Neural progenitor cell (in vitro differentiated cells): ENCODE results near the gene UNCX. TPM values are rescaled to one million over a fixed set of nuclear protein-coding genes. Genes with fewer than 3 reads are reported as not detected.

Source experiments
- DNase-seq: peaks from one replicate; pipeline ENCODE4 v3.0.0-alpha.2; 2016; ENCODE audit warnings: low spot score
- H2AFZ ChIP-seq: fragments of 200-600 bp; sonication (generic); replicated peaks from 2 replicates; pipeline ENCODE4 v1.6.1; 2016; ENCODE audit warnings: antibody characterized with exemption
- H3F3A ChIP-seq: fragments of 200-600 bp; sonication (generic); 2 replicates; pipeline ENCODE4 v1.6.1; 2016; ENCODE audit warnings: antibody characterized with exemption, low read depth
- H3K27ac ChIP-seq: fragments of 200-600 bp; sonication (generic); 2 replicates; pipeline ENCODE4 v1.5.1; 2016; ENCODE audit warnings: mild to moderate bottlenecking
- H3K27me3 ChIP-seq: fragments of 200-600 bp; sonication (generic); 2 replicates; pipeline ENCODE4 v1.6.1; 2016; ENCODE audit warnings: mild to moderate bottlenecking, moderate library complexity
- H3K36me3 ChIP-seq: fragments of 200-600 bp; sonication (generic); 2 replicates; pipeline ENCODE4 v1.5.1; 2016
- H3K4me1 ChIP-seq: fragments of 200-600 bp; sonication (generic); 2 replicates; pipeline ENCODE4 v1.6.1; 2016; ENCODE audit warnings: mixed run types
- H3K4me2 ChIP-seq: fragments of 200-600 bp; sonication (generic); 2 replicates; pipeline ENCODE4 v1.6.1; 2016
- H3K4me3 ChIP-seq: fragments of 200-600 bp; sonication (generic); 2 replicates; pipeline ENCODE4 v1.5.1; 2016
- H3K79me2 ChIP-seq: fragments of 200-600 bp; sonication (generic); 2 replicates; pipeline ENCODE4 v1.6.1; 2016; ENCODE audit warnings: low read depth
- H3K9ac ChIP-seq: fragments of 200-600 bp; sonication (generic); 2 replicates; pipeline ENCODE4 v1.6.1; 2016
- H3K9me3 ChIP-seq: fragments of 200-600 bp; sonication (generic); 2 replicates; pipeline ENCODE4 v1.5.1; 2016; ENCODE audit warnings: low read depth
- H4K20me1 ChIP-seq: fragments of 200-600 bp; sonication (generic); 2 replicates; pipeline ENCODE4 v1.6.1; 2016; ENCODE audit warnings: low read depth
- H3K27ac Mint-ChIP-seq: 3 replicates; pipeline ENCODE4 v1.8.0; 2021; ENCODE audit warnings: mixed read lengths
- H3K27me3 Mint-ChIP-seq: 2 replicates; pipeline ENCODE4 v1.8.0; 2022; ENCODE audit warnings: low read depth, mild to moderate bottlenecking, inconsistent platforms, moderate library complexity, mixed read lengths; ENCODE audit not compliant: insufficient read depth
- H3K36me3 Mint-ChIP-seq: 3 replicates; pipeline ENCODE4 v1.8.0; 2021; ENCODE audit warnings: mixed read lengths
- H3K4me1 Mint-ChIP-seq: 3 replicates; pipeline ENCODE4 v1.8.0; 2021; ENCODE audit warnings: mixed read lengths
- H3K4me3 Mint-ChIP-seq: 3 replicates; pipeline ENCODE4 v1.8.0; 2021; ENCODE audit warnings: mild to moderate bottlenecking, moderate library complexity, mixed read lengths
- H3K9me3 Mint-ChIP-seq: 3 replicates; pipeline ENCODE4 v1.8.0; 2020; ENCODE audit warnings: mixed read lengths
- EZH2 ChIP-seq: fragments of 200-600 bp; sonication (generic); IDR thresholded peaks from 2 replicates; pipeline ENCODE4 v1.6.1; 2017; ENCODE audit warnings: antibody characterized with exemption, mild to moderate bottlenecking, moderate library complexity
- EZH2phosphoT487 ChIP-seq: fragments of 200-600 bp; sonication (generic); IDR thresholded peaks from 2 replicates; pipeline ENCODE4 v1.6.1; 2017; ENCODE audit warnings: antibody characterized with exemption
- total RNA-seq: library from RNA; depleted of rRNA; stranded (reverse); fragments of >200 nt; gene quantifications from 2 replicates; pipeline ENCODE4 v1.2.3, GENCODE V29; 2015; ENCODE audit warnings: low replicate concordance
- TF ChIP-seq, protein P1 (sequence below): fragments of 200-600 bp; sonication (generic); IDR thresholded peaks from 2 replicates; pipeline ENCODE4 v1.5.1; 2017; ENCODE audit warnings: antibody characterized with exemption, mild to moderate bottlenecking

The UNCX gene
- total RNA-seq, 1 donor from 2014 or later: not detected

DNA sequence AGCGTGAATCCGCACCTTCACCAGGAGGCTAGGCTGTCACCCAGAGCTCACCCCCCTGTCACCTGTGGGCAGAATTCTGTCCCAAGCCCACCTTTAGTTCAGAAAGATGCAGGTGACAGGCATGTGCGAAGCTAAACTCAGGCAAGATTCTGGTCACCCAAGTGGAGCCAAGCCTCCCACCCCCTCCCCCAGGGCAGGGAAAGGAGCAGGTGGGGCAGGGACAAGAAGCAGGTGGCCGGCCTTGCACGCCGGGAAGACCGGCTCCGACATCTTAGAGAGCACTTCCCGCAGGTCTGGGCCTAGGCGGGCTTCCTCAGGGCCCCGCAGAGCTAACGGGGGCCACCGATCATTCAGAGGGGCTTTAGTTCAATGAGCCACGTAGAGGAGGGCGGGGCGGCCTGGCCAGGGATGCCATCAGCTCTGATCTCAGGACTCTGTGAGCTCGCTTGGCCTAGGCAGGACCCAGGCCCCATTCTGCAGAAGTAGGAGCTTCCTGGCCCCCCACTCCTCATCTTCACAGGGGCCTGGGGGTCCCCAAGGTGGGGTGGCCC is 19.9 kb downstream of the UNCX start:
- H3K4me1 ChIP-seq: peaks cover 31% of the 10 kb centered on the region
- no peaks in the 10 kb centered on the region for H3K9me3 ChIP-seq
- Mint-ChIP-seq H3K27me3 (peaks cover 47% of the 10 kb centered on the region), H3K4me1 (peaks cover 19% of the 10 kb centered on the region), H3K36me3 (no peaks in the 10 kb centered on the region), H3K27ac (no peak overlapping the region), H3K9me3 (no peaks in the 10 kb centered on the region), H3K4me3 (no peak overlapping the region)
- H3K79me2 ChIP-seq: no peaks in the 10 kb centered on the region
- TF ChIP-seq, protein P1, sequence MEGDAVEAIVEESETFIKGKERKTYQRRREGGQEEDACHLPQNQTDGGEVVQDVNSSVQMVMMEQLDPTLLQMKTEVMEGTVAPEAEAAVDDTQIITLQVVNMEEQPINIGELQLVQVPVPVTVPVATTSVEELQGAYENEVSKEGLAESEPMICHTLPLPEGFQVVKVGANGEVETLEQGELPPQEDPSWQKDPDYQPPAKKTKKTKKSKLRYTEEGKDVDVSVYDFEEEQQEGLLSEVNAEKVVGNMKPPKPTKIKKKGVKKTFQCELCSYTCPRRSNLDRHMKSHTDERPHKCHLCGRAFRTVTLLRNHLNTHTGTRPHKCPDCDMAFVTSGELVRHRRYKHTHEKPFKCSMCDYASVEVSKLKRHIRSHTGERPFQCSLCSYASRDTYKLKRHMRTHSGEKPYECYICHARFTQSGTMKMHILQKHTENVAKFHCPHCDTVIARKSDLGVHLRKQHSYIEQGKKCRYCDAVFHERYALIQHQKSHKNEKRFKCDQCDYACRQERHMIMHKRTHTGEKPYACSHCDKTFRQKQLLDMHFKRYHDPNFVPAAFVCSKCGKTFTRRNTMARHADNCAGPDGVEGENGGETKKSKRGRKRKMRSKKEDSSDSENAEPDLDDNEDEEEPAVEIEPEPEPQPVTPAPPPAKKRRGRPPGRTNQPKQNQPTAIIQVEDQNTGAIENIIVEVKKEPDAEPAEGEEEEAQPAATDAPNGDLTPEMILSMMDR: no peak
- TF ChIP-seq EZH2phosphoT487 (no peak), EZH2 (no peak)
- H3K27ac ChIP-seq: no peak overlapping the region
- H3K4me3 ChIP-seq: no peak overlapping the region
- peak; percentile 41 for DNase-seq
- peaks cover 23% of the 10 kb centered on the region for H4K20me1 ChIP-seq
- peaks cover 100% of the 10 kb centered on the region for H3K27me3 ChIP-seq
- H3K36me3 ChIP-seq: no peaks in the 10 kb centered on the region
- H3F3A ChIP-seq: peaks cover 13% of the 10 kb centered on the region
- no peak overlapping the region for H3K4me2 ChIP-seq
- no peak overlapping the region for H3K9ac ChIP-seq
- no peak overlapping the region for H2AFZ ChIP-seq

DNA sequence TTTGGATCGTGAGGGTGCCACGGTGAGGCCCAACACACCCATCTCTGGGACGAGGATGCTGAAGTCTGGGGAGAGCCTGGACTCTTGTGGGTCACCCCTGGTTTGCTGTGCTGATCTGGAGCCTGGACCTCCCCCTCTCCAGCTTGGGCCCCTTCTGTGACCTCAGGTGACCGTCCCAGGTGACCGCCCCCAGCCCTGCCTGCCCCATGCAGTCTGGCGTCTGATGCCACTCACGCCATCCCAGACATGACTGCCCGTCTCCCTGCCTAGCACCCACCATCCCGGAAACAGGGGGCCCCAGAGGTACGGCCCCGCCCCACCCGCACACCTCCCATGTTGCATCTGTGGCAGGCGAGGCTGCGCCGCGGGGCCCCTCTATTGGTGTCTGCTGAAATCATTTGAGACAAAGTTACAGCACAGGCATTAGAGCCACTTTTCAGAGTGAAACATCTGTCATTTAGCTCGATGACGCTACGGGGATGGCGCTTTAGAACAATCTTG is 21.1 kb downstream of the UNCX start:
- Histone ChIP-seq H3K36me3 (no peaks in the 10 kb centered on the region), H3K27me3 (peaks cover 100% of the 10 kb centered on the region), H3K9ac (no peak overlapping the region), H3K4me1 (peaks cover 20% of the 10 kb centered on the region), H3K9me3 (no peaks in the 10 kb centered on the region), H4K20me1 (peaks cover 12% of the 10 kb centered on the region), H3K4me3 (no peak overlapping the region), H3F3A (peaks cover 2% of the 10 kb centered on the region), H3K79me2 (no peaks in the 10 kb centered on the region), H3K4me2 (no peak overlapping the region), H3K27ac (no peak overlapping the region), H2AFZ (no peak overlapping the region)
- H3K36me3 Mint-ChIP-seq: no peaks in the 10 kb centered on the region
- H3K27me3 Mint-ChIP-seq: peaks cover 37% of the 10 kb centered on the region
- TF ChIP-seq, protein P1: no peak
- no peak for TF ChIP-seq EZH2phosphoT487
- no peak for TF ChIP-seq EZH2
- H3K4me1 Mint-ChIP-seq: peaks cover 14% of the 10 kb centered on the region
- H3K4me3 Mint-ChIP-seq: no peak overlapping the region
- no peaks in the 10 kb centered on the region for H3K9me3 Mint-ChIP-seq
- no peak overlapping the region for H3K27ac Mint-ChIP-seq
- DNase-seq: no peak

DNA sequence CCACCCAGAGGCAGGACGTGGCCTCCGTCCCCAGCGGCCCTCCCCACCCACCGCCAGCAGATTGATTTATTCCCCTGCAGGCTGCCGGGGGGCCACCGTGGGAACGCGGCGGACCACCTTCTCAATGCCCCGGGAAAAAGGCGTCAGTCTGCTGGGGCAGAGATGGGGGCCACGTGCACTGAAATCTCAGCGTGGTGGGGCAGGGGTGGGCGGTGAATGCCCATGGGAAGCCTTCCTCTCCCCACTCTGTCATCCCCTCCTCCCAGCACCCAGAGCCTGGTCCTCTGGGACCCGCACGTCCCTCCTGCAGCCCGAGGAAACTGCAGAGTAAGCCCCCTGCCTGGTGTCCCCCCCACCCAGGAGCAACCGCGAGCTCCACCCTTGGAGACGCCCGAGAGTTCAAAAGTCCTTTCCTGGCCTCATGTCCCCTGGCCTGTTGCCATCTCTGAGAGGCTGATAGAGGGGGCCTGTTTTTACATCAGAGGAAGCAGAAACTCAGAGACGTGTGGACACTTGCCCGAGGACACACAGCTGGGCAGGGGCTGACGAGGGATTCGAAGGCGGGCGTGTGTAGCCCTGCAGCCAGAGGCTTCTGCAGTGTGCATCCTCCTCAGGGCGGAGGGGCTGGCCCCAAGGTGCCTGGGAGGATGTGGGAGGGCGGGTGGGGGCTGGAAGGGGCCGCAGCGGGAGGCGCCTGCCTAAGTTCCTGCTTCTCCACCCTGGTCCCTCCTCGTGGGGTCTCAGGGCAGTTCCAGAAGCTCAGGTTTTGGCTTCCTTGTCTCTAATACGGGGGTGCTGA is 21.8 kb downstream of the UNCX start:
- peaks cover 14% of the 10 kb centered on the region for H3K4me1 Mint-ChIP-seq
- H3K36me3 Mint-ChIP-seq: no peaks in the 10 kb centered on the region
- Histone ChIP-seq H3K4me3 (no peak overlapping the region), H2AFZ (no peak overlapping the region), H4K20me1 (peaks cover 10% of the 10 kb centered on the region), H3K36me3 (no peaks in the 10 kb centered on the region), H3K9me3 (no peaks in the 10 kb centered on the region), H3F3A (no peaks in the 10 kb centered on the region), H3K9ac (no peak overlapping the region), H3K27ac (no peak overlapping the region), H3K79me2 (no peaks in the 10 kb centered on the region), H3K27me3 (peaks cover 97% of the 10 kb centered on the region), H3K4me2 (no peak overlapping the region), H3K4me1 (peaks cover 18% of the 10 kb centered on the region)
- no peak overlapping the region for H3K4me3 Mint-ChIP-seq
- TF ChIP-seq EZH2phosphoT487 (no peak), EZH2 (no peak)
- TF ChIP-seq, protein P1: no peak
- peaks cover 35% of the 10 kb centered on the region for H3K27me3 Mint-ChIP-seq
- no peak overlapping the region for H3K27ac Mint-ChIP-seq
- DNase-seq: no peak
- H3K9me3 Mint-ChIP-seq: no peaks in the 10 kb centered on the region
